H9 (cell line): ENCODE data around the gene FEZF2. TPM values are rescaled to one million over a fixed set of nuclear protein-coding genes. Genes with fewer than 3 reads are reported as not detected.

Experiments used
- DNase-seq: peaks from one replicate; pipeline ENCODE4 v3.0.0-alpha.2; 2017
- H2AFZ ChIP-seq: one replicate; pipeline ENCODE4 v1.6.1; 2013; ENCODE audit warnings: mild to moderate bottlenecking, low read length, control low read depth, moderate library complexity
- H2AK5ac ChIP-seq: 2 replicates; pipeline ENCODE4 v1.6.1; 2013; ENCODE audit warnings: low read length, control low read depth, mixed read lengths; ENCODE audit not compliant: insufficient read length
- H2BK120ac ChIP-seq: one replicate; pipeline ENCODE4 v1.6.1; 2013; ENCODE audit warnings: low read depth, mild to moderate bottlenecking, low read length, control low read depth, inconsistent platforms; ENCODE audit not compliant: poor library complexity, severe bottlenecking
- H2BK12ac ChIP-seq: 2 replicates; pipeline ENCODE4 v1.6.1; 2013; ENCODE audit warnings: low read length, control low read depth, mixed read lengths, low read depth; ENCODE audit not compliant: insufficient read length
- H2BK15ac ChIP-seq: 2 replicates; pipeline ENCODE4 v1.6.1; 2013; ENCODE audit warnings: low read depth, low read length, control low read depth
- H2BK20ac ChIP-seq: one replicate; pipeline ENCODE4 v1.6.1; 2013; ENCODE audit warnings: low read depth, mild to moderate bottlenecking, low read length, control low read depth, inconsistent platforms; ENCODE audit not compliant: poor library complexity, severe bottlenecking
- H2BK5ac ChIP-seq: 2 replicates; pipeline ENCODE4 v1.6.1; 2013; ENCODE audit warnings: low read length, control low read depth, mixed read lengths; ENCODE audit not compliant: insufficient read length
- H3K14ac ChIP-seq: 2 replicates; pipeline ENCODE4 v1.6.1; 2013; ENCODE audit warnings: low read length, control low read depth; ENCODE audit not compliant: insufficient read depth
- H3K18ac ChIP-seq: 2 replicates; pipeline ENCODE4 v1.6.1; 2013; ENCODE audit warnings: low read depth, mild to moderate bottlenecking, mixed read lengths, low read length, control low read depth; ENCODE audit not compliant: insufficient read length
- H3K23ac ChIP-seq: 2 replicates; pipeline ENCODE4 v1.6.1; 2013; ENCODE audit warnings: low read length, control low read depth, mixed read lengths, low read depth; ENCODE audit not compliant: insufficient read length
- H3K23me2 ChIP-seq: 2 replicates; pipeline ENCODE4 v1.6.1; 2013; ENCODE audit warnings: low read depth, mild to moderate bottlenecking, mixed read lengths, low read length, control low read depth; ENCODE audit not compliant: insufficient read length, poor library complexity, severe bottlenecking
- H3K27ac ChIP-seq: 2 replicates; pipeline ENCODE4 v1.5.1; 2013; ENCODE audit warnings: low read length, control low read depth, mixed read lengths, low read depth; ENCODE audit not compliant: insufficient read length
- H3K27me3 ChIP-seq: 2 replicates; pipeline ENCODE4 v1.6.1; 2013; ENCODE audit warnings: low read length, control low read depth, inconsistent platforms; ENCODE audit not compliant: insufficient read depth
- H3K4ac ChIP-seq: 2 replicates; pipeline ENCODE4 v1.6.1; 2013; ENCODE audit warnings: low read depth, mild to moderate bottlenecking, control low read depth, inconsistent platforms, low read length, moderate library complexity
- H3K4me1 ChIP-seq: 2 replicates; pipeline ENCODE4 v1.6.1; 2013; ENCODE audit warnings: low read length, control low read depth, inconsistent platforms; ENCODE audit not compliant: insufficient read depth
- H3K4me2 ChIP-seq: 2 replicates; pipeline ENCODE4 v1.6.1; 2013; ENCODE audit warnings: low read length, control low read depth, mixed read lengths; ENCODE audit not compliant: insufficient read length, insufficient read depth
- H3K56ac ChIP-seq: 2 replicates; pipeline ENCODE4 v1.6.1; 2013; ENCODE audit warnings: low read depth, mild to moderate bottlenecking, mixed read lengths, low read length, control low read depth; ENCODE audit not compliant: insufficient read length
- H3K79me1 ChIP-seq: 2 replicates; pipeline ENCODE4 v1.6.1; 2013; ENCODE audit warnings: low read depth, mild to moderate bottlenecking, moderate library complexity, low read length, control low read depth, inconsistent platforms; ENCODE audit not compliant: insufficient read depth, poor library complexity, severe bottlenecking
- H3K79me2 ChIP-seq: 2 replicates; pipeline ENCODE4 v1.6.1; 2013; ENCODE audit warnings: low read length, control low read depth, inconsistent platforms; ENCODE audit not compliant: insufficient read depth
- H3K9ac ChIP-seq: 2 replicates; pipeline ENCODE4 v1.6.1; 2013; ENCODE audit warnings: low read length, control low read depth, mixed read lengths; ENCODE audit not compliant: insufficient read length; ENCODE audit errors: extremely low read depth
- H3K9me3 ChIP-seq: one replicate; pipeline ENCODE4 v1.6.1; 2013; ENCODE audit warnings: low read depth, low read length, inconsistent platforms; ENCODE audit not compliant: control insufficient read depth
- H3T11ph ChIP-seq: one replicate; pipeline ENCODE4 v1.6.1; 2013; ENCODE audit warnings: mild to moderate bottlenecking, low read length, control low read depth, inconsistent platforms
- H4K20me1 ChIP-seq: one replicate; pipeline ENCODE4 v1.6.1; 2013; ENCODE audit not compliant: control insufficient read depth, insufficient read length, insufficient read depth
- H4K5ac ChIP-seq: 2 replicates; pipeline ENCODE4 v1.6.1; 2013; ENCODE audit warnings: low read depth, mild to moderate bottlenecking, mixed read lengths, low read length, control low read depth; ENCODE audit not compliant: insufficient read length
- H4K8ac ChIP-seq: replicated peaks from 2 replicates; pipeline ENCODE4 v1.6.1; 2013; ENCODE audit warnings: low read length, control low read depth, mixed read lengths, low read depth; ENCODE audit not compliant: insufficient read length
- H4K91ac ChIP-seq: 2 replicates; pipeline ENCODE4 v1.6.1; 2013; ENCODE audit warnings: low read depth, mild to moderate bottlenecking, moderate library complexity, mixed read lengths, low read length, control low read depth; ENCODE audit not compliant: insufficient read length
- H3K27ac Mint-ChIP-seq, 3 experiments: 2 replicates in 2 of 3; 3 replicates in 1 of 3; pipeline ENCODE4 v1.8.0; 2020 to 2021; ENCODE audit warnings: mixed read lengths in 3 of 3, mild to moderate bottlenecking in 1 of 3, moderate library complexity in 1 of 3
- H3K27me3 Mint-ChIP-seq: 2 replicates; pipeline ENCODE4 v1.8.0; 2021; ENCODE audit warnings: low read depth, mild to moderate bottlenecking, moderate library complexity, mixed read lengths
- H3K36me3 Mint-ChIP-seq, 3 experiments: 2 replicates in 2 of 3; 3 replicates in 1 of 3; pipeline ENCODE4 v1.8.0; 2020 to 2021; ENCODE audit warnings: low read depth in 3 of 3, mixed read lengths in 3 of 3; ENCODE audit not compliant: insufficient read depth in 1 of 3
- H3K4me1 Mint-ChIP-seq, 2 experiments: 2 replicates each; pipeline ENCODE4 v1.8.0; 2020; ENCODE audit warnings: mixed read lengths in 2 of 2
- H3K4me3 Mint-ChIP-seq, 2 experiments: 2 replicates in 1 of 2; 3 replicates in 1 of 2; pipeline ENCODE4 v1.8.0; 2020 to 2021; ENCODE audit warnings: mild to moderate bottlenecking in 2 of 2, mixed read lengths in 2 of 2, moderate library complexity in 1 of 2
- H3K9me3 Mint-ChIP-seq, 2 experiments: 2 replicates in 1 of 2; 3 replicates in 1 of 2; pipeline ENCODE4 v1.8.0; 2020; ENCODE audit warnings: mild to moderate bottlenecking in 2 of 2, mixed read lengths in 2 of 2, moderate library complexity in 1 of 2
- WGBS: extraction: QIAGEN DNeasy Blood & Tissue Kit; methylation state at CpG from one replicate; pipeline ENCODE4 v1.1.7; 2013; ENCODE audit warnings: missing lambda C conversion rate, low lambda C conversion rate, mixed read lengths; ENCODE audit not compliant: insufficient read length; ENCODE audit errors: extremely low coverage; 5-methylcytosine and 5-hydroxymethylcytosine counted together
- total RNA-seq: library from RNA; stranded (reverse); gene quantifications from 2 replicates; pipeline ENCODE4 v1.2.1, GENCODE V29; 2021
- TF ChIP-seq, protein P1 (sequence below): fragments of 200-600 bp; sonication (generic); conservative IDR thresholded peaks from 3 replicates; pipeline ENCODE4 v1.8.0; 2021; ENCODE audit warnings: antibody characterized with exemption, mild to moderate bottlenecking

Gene FEZF2
- total RNA-seq, 1 experiment from 2014 or later: 0.11 TPM

DNA sequence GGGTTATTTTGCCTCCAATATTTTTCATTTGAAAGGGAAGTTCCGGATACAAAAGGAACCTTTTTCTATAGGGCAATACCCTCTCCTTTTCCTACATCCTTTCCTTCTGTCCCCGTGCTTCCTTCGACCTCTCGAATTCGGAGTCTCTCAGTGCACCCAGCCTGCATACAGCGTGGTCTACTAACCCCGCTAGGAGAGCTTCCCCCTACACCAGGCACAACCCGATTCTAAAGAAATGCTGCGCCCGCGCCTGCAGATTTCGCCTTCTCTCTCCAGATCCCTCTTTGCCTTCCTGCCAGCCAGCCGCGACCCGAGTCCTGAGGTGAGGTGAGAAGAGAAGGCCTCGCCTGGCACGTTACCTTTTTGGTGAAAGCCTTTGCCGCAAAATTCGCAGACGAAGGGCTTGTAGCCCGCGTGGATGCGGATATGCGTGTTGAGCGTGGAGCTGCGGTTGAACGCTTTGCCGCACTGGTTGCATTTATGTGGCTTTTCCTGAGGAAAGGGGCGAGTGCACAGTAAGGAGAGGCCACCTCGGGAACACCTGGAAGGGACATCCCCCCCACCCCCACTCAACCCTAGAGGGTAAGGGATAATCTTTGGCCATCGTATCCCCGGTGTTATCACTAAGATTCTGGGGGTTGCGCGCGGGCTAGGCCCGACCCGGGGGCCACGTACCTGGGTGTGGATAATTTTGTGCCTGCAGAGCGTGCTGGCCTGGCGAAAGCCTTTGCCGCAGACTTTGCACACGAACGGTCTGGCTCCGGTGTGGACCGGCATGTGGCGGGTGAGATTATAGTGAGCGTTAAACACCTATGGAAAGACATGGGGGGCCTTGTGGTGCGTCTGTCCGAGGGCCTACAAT lies 2.3 kb downstream of the FEZF2 start:
- Histone ChIP-seq H3K14ac (no peak overlapping the region), H3K79me1 (no peaks in the 10 kb centered on the region), H3K23me2 (peaks cover 10% of the 10 kb centered on the region), H4K20me1 (no peaks in the 10 kb centered on the region), H2BK5ac (no peak overlapping the region), H3K9me3 (no peaks in the 10 kb centered on the region), H4K8ac (no peak overlapping the region), H2AK5ac (no peak overlapping the region), H2BK120ac (no peak overlapping the region), H2AFZ (no peak overlapping the region), H3K27me3 (peaks cover 94% of the 10 kb centered on the region), H3K4me1 (no peaks in the 10 kb centered on the region; the same call in 1 of the 2 replicates), H4K5ac (no peak overlapping the region), H4K91ac (no peak overlapping the region), H3K9ac (no peak overlapping the region), H3K4ac (no peak overlapping the region), H3K27ac (no peak overlapping the region), H3K4me2 (peak overlapping the region; percentile 3), H2BK20ac (no peak overlapping the region), H3K56ac (no peak overlapping the region), H2BK15ac (no peak overlapping the region), H3K18ac (no peak overlapping the region), H3K23ac (no peak overlapping the region), H2BK12ac (no peak overlapping the region), H3K79me2 (no peaks in the 10 kb centered on the region), H3T11ph (no peak overlapping the region)
- no CpG with 5 or more reads among the region's 49 CpGs for WGBS
- H3K9me3 Mint-ChIP-seq: peaks cover 4 to 6% of the 10 kb centered on the region in 2 experiments; a peak in 4 of 5 replicates
- peak; percentile 50 for DNase-seq
- peaks cover 100% of the 10 kb centered on the region for H3K27me3 Mint-ChIP-seq
- H3K4me1 Mint-ChIP-seq: peaks cover 74 to 88% of the 10 kb centered on the region in 2 experiments
- TF ChIP-seq, protein P1, sequence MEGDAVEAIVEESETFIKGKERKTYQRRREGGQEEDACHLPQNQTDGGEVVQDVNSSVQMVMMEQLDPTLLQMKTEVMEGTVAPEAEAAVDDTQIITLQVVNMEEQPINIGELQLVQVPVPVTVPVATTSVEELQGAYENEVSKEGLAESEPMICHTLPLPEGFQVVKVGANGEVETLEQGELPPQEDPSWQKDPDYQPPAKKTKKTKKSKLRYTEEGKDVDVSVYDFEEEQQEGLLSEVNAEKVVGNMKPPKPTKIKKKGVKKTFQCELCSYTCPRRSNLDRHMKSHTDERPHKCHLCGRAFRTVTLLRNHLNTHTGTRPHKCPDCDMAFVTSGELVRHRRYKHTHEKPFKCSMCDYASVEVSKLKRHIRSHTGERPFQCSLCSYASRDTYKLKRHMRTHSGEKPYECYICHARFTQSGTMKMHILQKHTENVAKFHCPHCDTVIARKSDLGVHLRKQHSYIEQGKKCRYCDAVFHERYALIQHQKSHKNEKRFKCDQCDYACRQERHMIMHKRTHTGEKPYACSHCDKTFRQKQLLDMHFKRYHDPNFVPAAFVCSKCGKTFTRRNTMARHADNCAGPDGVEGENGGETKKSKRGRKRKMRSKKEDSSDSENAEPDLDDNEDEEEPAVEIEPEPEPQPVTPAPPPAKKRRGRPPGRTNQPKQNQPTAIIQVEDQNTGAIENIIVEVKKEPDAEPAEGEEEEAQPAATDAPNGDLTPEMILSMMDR: no peak
- no peaks in the 10 kb centered on the region; a peak in 2 of 7 replicates for H3K36me3 Mint-ChIP-seq
- H3K4me3 Mint-ChIP-seq: peak overlapping the region in 1 of 2 experiments; percentile 77; a peak in 4 of 5 replicates
- H3K27ac Mint-ChIP-seq: no peak overlapping the region
